HEK293 (cell line): ENCODE data around the gene SYDE2.

ENCODE experiments used
- CTCF ChIA-PET: fragments of 350-600 bp; formaldehyde crosslinking; extraction: SDS; loops from one replicate; lab custom pipeline; 2021; ENCODE audit warnings: antibody characterized with exemption; lab: Yijun Ruan, JAX
- POLR2A ChIA-PET: fragments of 300-600 bp; formaldehyde crosslinking; extraction: SDS; loops from one replicate; lab custom pipeline; 2020; ENCODE audit warnings: antibody characterized with exemption, inconsistent platforms; lab: Yijun Ruan, JAX
- H3K27ac ChIP-seq: fragments of 200-500 bp; sonication (Bioruptor generic); 2 replicates; pipeline ENCODE4 v1.5.1; 2014; ENCODE audit warnings: low read depth, low read length, control low read depth, inconsistent platforms; ENCODE audit errors: extremely low read depth
- H3K36me3 ChIP-seq, 2 experiments: fragments of 200-500 bp in 1 of 2; sonication (Bioruptor generic) in 1 of 2; 1 replicate in 1 of 2; 2 replicates in 1 of 2; pipeline ENCODE4 v1.5.1; 2014 to 2017; ENCODE audit warnings: inconsistent platforms in 2 of 2, low read length in 2 of 2; ENCODE audit not compliant: control insufficient read depth in 2 of 2, insufficient read depth in 1 of 2
- H3K4me1 ChIP-seq: fragments of 200-500 bp; sonication (Bioruptor generic); 2 replicates; pipeline ENCODE4 v1.5.1; 2014; ENCODE audit warnings: mild to moderate bottlenecking, low read length, inconsistent platforms; ENCODE audit not compliant: control insufficient read depth, insufficient read depth
- H3K4me3 ChIP-seq: 2 replicates; pipeline ENCODE4 v1.5.1; 2011; ENCODE audit warnings: low read depth, mild to moderate bottlenecking, control low read depth, low read length, moderate library complexity
- H3K9me3 ChIP-seq: fragments of 200-500 bp; sonication (Bioruptor generic); 2 replicates; pipeline ENCODE4 v1.5.1; 2014; ENCODE audit warnings: low read depth, low read length, inconsistent platforms; ENCODE audit not compliant: control insufficient read depth, insufficient read depth
- GLIS2 ChIP-seq: fragments of 450-650 bp; formaldehyde crosslinking; IDR thresholded peaks from 2 replicates; pipeline ENCODE4 v1.5.1; 2016; ENCODE audit warnings: missing biosample characterization, missing genetic modification characterization
- KLF16 ChIP-seq: fragments of 450-650 bp; formaldehyde crosslinking; IDR thresholded peaks from 2 replicates; pipeline ENCODE4 v1.5.1; 2017; ENCODE audit warnings: missing biosample characterization, missing genetic modification characterization
- ZBTB6 ChIP-seq: fragments of 450-650 bp; formaldehyde crosslinking; IDR thresholded peaks from 2 replicates; pipeline ENCODE4 v1.5.1; 2017; ENCODE audit warnings: missing biosample characterization, missing genetic modification characterization
- ZFP37 ChIP-seq: fragments of 450-650 bp; formaldehyde crosslinking; IDR thresholded peaks from 2 replicates; pipeline ENCODE4 v1.5.1; 2016; ENCODE audit warnings: missing biosample characterization, missing genetic modification characterization
- ZFP41 ChIP-seq: fragments of 450-650 bp; formaldehyde crosslinking; IDR thresholded peaks from 2 replicates; pipeline ENCODE4 v1.5.1; 2016; ENCODE audit warnings: missing biosample characterization, missing genetic modification characterization, borderline replicate concordance
- ZFP69B ChIP-seq: fragments of 450-650 bp; formaldehyde crosslinking; IDR thresholded peaks from 2 replicates; pipeline ENCODE4 v1.5.1; 2016; ENCODE audit warnings: missing biosample characterization, missing genetic modification characterization
- ZIC2 ChIP-seq: fragments of 450-650 bp; formaldehyde crosslinking; IDR thresholded peaks from 2 replicates; pipeline ENCODE4 v1.5.1; 2016; ENCODE audit warnings: missing biosample characterization, missing genetic modification characterization
- ZNF138 ChIP-seq: fragments of 450-650 bp; formaldehyde crosslinking; IDR thresholded peaks from 2 replicates; pipeline ENCODE4 v1.5.1; 2016; ENCODE audit warnings: missing biosample characterization, missing genetic modification characterization, borderline replicate concordance
- ZNF157 ChIP-seq: fragments of 450-650 bp; formaldehyde crosslinking; IDR thresholded peaks from 2 replicates; pipeline ENCODE4 v1.5.1; 2016; ENCODE audit warnings: missing biosample characterization, missing genetic modification characterization
- ZNF175 ChIP-seq: fragments of 450-650 bp; formaldehyde crosslinking; IDR thresholded peaks from 2 replicates; pipeline ENCODE4 v1.5.1; 2016; ENCODE audit warnings: missing biosample characterization, missing genetic modification characterization
- ZNF23 ChIP-seq: fragments of 450-650 bp; formaldehyde crosslinking; IDR thresholded peaks from 2 replicates; pipeline ENCODE4 v1.5.1; 2016; ENCODE audit warnings: missing biosample characterization, missing genetic modification characterization, borderline replicate concordance
- ZNF366 ChIP-seq: fragments of 450-650 bp; formaldehyde crosslinking; conservative IDR thresholded peaks from 2 replicates; pipeline ENCODE4 v1.5.1; 2016; ENCODE audit warnings: missing biosample characterization, missing genetic modification characterization
- ZNF416 ChIP-seq: fragments of 450-650 bp; formaldehyde crosslinking; IDR thresholded peaks from 2 replicates; pipeline ENCODE4 v1.5.1; 2016; ENCODE audit warnings: missing biosample characterization, missing genetic modification characterization
- ZNF571 ChIP-seq: fragments of 450-650 bp; formaldehyde crosslinking; IDR thresholded peaks from 2 replicates; pipeline ENCODE4 v1.5.0; 2017; ENCODE audit warnings: missing biosample characterization, missing genetic modification characterization
- ZNF624 ChIP-seq: fragments of 450-650 bp; formaldehyde crosslinking; IDR thresholded peaks from 2 replicates; pipeline ENCODE4 v1.5.1; 2017; ENCODE audit warnings: missing biosample characterization, missing genetic modification characterization
- ZNF664 ChIP-seq: fragments of 450-650 bp; formaldehyde crosslinking; IDR thresholded peaks from 2 replicates; pipeline ENCODE4 v1.5.1; 2016; ENCODE audit warnings: missing biosample characterization, missing genetic modification characterization
- ZNF701 ChIP-seq: fragments of 450-650 bp; formaldehyde crosslinking; IDR thresholded peaks from 2 replicates; pipeline ENCODE4 v1.5.1; 2016; ENCODE audit warnings: missing biosample characterization, missing genetic modification characterization
- ZSCAN16 ChIP-seq: fragments of 450-650 bp; formaldehyde crosslinking; IDR thresholded peaks from 2 replicates; pipeline ENCODE4 v1.5.1; 2016; ENCODE audit warnings: missing biosample characterization, missing genetic modification characterization
- ZSCAN4 ChIP-seq: fragments of 450-650 bp; formaldehyde crosslinking; IDR thresholded peaks from 2 replicates; pipeline ENCODE4 v1.5.1; 2017; ENCODE audit warnings: missing biosample characterization, missing genetic modification characterization
- TF ChIP-seq, protein P1 (sequence below): fragments of 450-650 bp; formaldehyde crosslinking; IDR thresholded peaks from 2 replicates; pipeline ENCODE4 v1.5.1; 2016; ENCODE audit warnings: missing biosample characterization, missing genetic modification characterization
- TF ChIP-seq, protein P2 (sequence below): sonication (generic); formaldehyde crosslinking; IDR thresholded peaks from 2 replicates; pipeline ENCODE4 v1.8.1; 2022; ENCODE audit warnings: mild to moderate bottlenecking, moderate library complexity, missing genetic modification reagents
- TF ChIP-seq, protein P3 (sequence below): fragments of 450-650 bp; formaldehyde crosslinking; IDR thresholded peaks from 2 replicates; pipeline ENCODE4 v1.5.1; 2016; ENCODE audit warnings: missing biosample characterization, missing genetic modification characterization, borderline replicate concordance
- TF ChIP-seq, protein P4 (sequence below): fragments of 450-650 bp; formaldehyde crosslinking; optimal IDR thresholded peaks from 2 replicates; pipeline ENCODE3; 2016; ENCODE audit warnings: missing biosample characterization, mild to moderate bottlenecking, missing genetic modification characterization
- TF ChIP-seq, protein P5 (sequence below): fragments of 450-650 bp; formaldehyde crosslinking; IDR thresholded peaks from 2 replicates; pipeline ENCODE4 v1.5.1; 2017; ENCODE audit warnings: missing biosample characterization, missing genetic modification characterization
- TF ChIP-seq, protein P6 (sequence below): fragments of 450-650 bp; formaldehyde crosslinking; IDR thresholded peaks from 2 replicates; pipeline ENCODE4 v1.5.1; 2016; ENCODE audit warnings: missing biosample characterization, missing genetic modification characterization

SYDE2 gene

DNA sequence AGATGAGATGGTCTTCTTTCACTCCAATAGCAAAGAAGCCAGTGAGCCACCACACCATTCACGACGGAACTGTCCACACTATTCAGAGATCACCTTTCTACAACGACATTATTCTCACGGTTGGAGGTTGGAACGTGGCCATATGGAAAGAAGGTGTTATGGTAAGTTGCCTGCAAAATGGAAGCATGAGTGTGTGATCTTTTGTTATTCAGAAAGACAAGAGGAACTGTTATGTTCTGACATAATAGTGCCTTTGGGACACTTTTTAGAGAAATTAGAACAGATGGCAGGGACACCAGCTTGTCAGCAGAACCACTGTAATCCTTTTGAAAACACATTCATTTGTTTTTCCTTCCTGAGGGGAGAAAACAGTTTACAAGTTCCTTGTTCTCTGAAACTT lies 76.7 kb downstream of the SYDE2 start (continued):
- TF ChIP-seq, protein P1, sequence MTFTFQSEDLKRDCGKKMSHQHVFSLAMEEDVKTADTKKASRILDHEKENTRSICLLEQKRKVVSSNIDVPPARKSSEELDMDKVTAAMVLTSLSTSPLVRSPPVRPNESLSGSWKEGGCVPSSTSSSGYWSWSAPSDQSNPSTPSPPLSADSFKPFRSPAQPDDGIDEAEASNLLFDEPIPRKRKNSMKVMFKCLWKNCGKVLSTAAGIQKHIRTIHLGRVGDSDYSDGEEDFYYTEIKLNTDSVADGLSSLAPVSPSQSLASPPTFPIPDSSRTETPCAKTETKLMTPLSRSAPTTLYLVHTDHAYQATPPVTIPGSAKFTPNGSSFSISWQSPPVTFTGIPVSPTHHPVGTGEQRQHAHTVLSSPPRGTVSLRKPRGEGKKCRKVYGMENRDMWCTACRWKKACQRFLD (tag by site-specific recombination): no peak
- TF ChIP-seq ZNF624 (no peak), GLIS2 (tag by site-specific recombination) (no peak), ZNF664 (tag by site-specific recombination) (no peak), ZNF23 (tag by site-specific recombination) (no peak), ZNF701 (tag by site-specific recombination) (no peak), ZSCAN16 (tag by site-specific recombination) (no peak)
- TF ChIP-seq, all 188 proteins: peak for 0

DNA sequence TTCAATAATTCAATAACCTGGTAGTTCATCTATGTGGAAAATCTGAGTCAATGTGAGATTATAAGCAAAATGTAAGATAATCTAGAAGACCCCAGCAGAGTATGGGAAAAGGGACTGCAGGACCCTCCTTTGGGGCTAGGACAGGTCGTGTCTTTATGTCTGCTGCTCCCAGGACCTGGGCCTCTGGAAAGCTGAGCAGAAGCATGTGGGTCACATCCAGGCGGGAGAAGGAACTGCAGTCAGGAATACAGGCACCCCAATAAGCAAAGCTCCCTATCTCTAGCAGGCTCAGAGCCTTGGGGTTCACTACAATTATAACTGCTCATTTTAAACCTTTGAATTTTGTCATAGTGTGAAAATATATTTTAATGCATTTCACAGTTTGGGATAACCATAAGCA lies 78.6 kb downstream of the SYDE2 start:
- no peaks in the 10 kb centered on the region for H3K4me1 ChIP-seq
- ChIA-PET CTCF (interaction anchor here (1.2 kb wide), 1 partner anchor 137 kb away, joined by 5 read pairs; the partner anchor contains the start of gene C1orf52), POLR2A (no interaction called here)
- no peaks in the 10 kb centered on the region for H3K9me3 ChIP-seq
- H3K27ac ChIP-seq: no peak overlapping the region
- no peak overlapping the region for H3K4me3 ChIP-seq
- TF ChIP-seq ZNF366 (no peak), ZSCAN4 (tag by site-specific recombination) (no peak), ZFP41 (no peak), ZNF157 (tag by site-specific recombination) (no peak), KLF16 (no peak), ZNF571 (tag by site-specific recombination) (no peak), ZIC2 (tag by site-specific recombination) (no peak)
- TF ChIP-seq, protein P2, sequence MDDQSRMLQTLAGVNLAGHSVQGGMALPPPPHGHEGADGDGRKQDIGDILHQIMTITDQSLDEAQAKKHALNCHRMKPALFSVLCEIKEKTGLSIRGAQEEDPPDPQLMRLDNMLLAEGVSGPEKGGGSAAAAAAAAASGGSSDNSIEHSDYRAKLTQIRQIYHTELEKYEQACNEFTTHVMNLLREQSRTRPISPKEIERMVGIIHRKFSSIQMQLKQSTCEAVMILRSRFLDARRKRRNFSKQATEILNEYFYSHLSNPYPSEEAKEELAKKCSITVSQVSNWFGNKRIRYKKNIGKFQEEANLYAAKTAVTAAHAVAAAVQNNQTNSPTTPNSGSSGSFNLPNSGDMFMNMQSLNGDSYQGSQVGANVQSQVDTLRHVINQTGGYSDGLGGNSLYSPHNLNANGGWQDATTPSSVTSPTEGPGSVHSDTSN: no peak
- peaks cover 0 to 6% of the 10 kb centered on the region in 2 experiments; a peak in 1 of 3 replicates for H3K36me3 ChIP-seq

GRCh38 chr1:85121744-85122143 lies 79.1 kb downstream of the SYDE2 start:
- Histone ChIP-seq H3K27ac (no peak overlapping the region), H3K4me1 (no peaks in the 10 kb centered on the region), H3K4me3 (no peak overlapping the region), H3K36me3 (peaks cover 0 to 6% of the 10 kb centered on the region in 2 experiments; a peak in 1 of 3 replicates), H3K9me3 (no peaks in the 10 kb centered on the region)
- CTCF ChIA-PET: interaction anchor here (1.2 kb wide), 1 partner anchor 138 kb away, joined by 5 read pairs; the partner anchor contains the start of gene C1orf52
- POLR2A ChIA-PET: no interaction called here
- TF ChIP-seq, protein P3, sequence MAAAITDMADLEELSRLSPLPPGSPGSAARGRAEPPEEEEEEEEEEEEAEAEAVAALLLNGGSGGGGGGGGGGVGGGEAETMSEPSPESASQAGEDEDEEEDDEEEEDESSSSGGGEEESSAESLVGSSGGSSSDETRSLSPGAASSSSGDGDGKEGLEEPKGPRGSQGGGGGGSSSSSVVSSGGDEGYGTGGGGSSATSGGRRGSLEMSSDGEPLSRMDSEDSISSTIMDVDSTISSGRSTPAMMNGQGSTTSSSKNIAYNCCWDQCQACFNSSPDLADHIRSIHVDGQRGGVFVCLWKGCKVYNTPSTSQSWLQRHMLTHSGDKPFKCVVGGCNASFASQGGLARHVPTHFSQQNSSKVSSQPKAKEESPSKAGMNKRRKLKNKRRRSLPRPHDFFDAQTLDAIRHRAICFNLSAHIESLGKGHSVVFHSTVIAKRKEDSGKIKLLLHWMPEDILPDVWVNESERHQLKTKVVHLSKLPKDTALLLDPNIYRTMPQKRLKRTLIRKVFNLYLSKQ: no peak
- TF ChIP-seq ZNF175 (tag by site-specific recombination): no peak
- TF ChIP-seq, protein P4, sequence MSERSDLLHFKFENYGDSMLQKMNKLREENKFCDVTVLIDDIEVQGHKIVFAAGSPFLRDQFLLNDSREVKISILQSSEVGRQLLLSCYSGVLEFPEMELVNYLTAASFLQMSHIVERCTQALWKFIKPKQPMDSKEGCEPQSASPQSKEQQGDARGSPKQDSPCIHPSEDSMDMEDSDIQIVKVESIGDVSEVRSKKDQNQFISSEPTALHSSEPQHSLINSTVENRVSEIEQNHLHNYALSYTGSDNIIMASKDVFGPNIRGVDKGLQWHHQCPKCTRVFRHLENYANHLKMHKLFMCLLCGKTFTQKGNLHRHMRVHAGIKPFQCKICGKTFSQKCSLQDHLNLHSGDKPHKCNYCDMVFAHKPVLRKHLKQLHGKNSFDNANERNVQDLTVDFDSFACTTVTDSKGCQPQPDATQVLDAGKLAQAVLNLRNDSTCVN: no peak
- TF ChIP-seq, protein P5, sequence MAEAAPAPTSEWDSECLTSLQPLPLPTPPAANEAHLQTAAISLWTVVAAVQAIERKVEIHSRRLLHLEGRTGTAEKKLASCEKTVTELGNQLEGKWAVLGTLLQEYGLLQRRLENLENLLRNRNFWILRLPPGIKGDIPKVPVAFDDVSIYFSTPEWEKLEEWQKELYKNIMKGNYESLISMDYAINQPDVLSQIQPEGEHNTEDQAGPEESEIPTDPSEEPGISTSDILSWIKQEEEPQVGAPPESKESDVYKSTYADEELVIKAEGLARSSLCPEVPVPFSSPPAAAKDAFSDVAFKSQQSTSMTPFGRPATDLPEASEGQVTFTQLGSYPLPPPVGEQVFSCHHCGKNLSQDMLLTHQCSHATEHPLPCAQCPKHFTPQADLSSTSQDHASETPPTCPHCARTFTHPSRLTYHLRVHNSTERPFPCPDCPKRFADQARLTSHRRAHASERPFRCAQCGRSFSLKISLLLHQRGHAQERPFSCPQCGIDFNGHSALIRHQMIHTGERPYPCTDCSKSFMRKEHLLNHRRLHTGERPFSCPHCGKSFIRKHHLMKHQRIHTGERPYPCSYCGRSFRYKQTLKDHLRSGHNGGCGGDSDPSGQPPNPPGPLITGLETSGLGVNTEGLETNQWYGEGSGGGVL (tag by site-specific recombination): no peak
- TF ChIP-seq, protein P6, sequence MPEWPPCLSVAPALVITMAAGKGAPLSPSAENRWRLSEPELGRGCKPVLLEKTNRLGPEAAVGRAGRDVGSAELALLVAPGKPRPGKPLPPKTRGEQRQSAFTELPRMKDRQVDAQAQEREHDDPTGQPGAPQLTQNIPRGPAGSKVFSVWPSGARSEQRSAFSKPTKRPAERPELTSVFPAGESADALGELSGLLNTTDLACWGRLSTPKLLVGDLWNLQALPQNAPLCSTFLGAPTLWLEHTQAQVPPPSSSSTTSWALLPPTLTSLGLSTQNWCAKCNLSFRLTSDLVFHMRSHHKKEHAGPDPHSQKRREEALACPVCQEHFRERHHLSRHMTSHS (tag by site-specific recombination): no peak
- TF ChIP-seq ZFP69B (tag by site-specific recombination): no peak
- TF ChIP-seq ZNF138 (tag by site-specific recombination): no peak
- TF ChIP-seq ZBTB6 (tag by site-specific recombination): no peak
- TF ChIP-seq ZNF416 (tag by site-specific recombination): no peak
- no peak for TF ChIP-seq ZFP37 (tag by site-specific recombination)
